Muscle layer of duodenum (tissue), 2 donors: ENCODE results near the gene SDHAF2.
"Not testable (repeated sequence)": the region's sequence is repeated elsewhere in the genome, so short reads cannot be mapped to it uniquely, and the experiment has no call there.

Source experiments
- H3K27ac ChIP-seq: one replicate; pipeline ENCODE4 v1.7.0; 2013; ENCODE audit warnings: mild to moderate bottlenecking, low read length
- H3K27me3 ChIP-seq: one replicate; pipeline ENCODE4 v1.7.0; 2013; ENCODE audit warnings: low read depth, mild to moderate bottlenecking, control low read depth, low read length
- H3K36me3 ChIP-seq, 2 donors: one replicate each; pipeline ENCODE4 v1.7.0; 2013; ENCODE audit warnings: low read length in 2 of 2, control low read depth in 1 of 2, mild to moderate bottlenecking in 1 of 2; ENCODE audit not compliant: insufficient read depth in 2 of 2, control insufficient read depth in 1 of 2
- H3K4me1 ChIP-seq, 2 donors: one replicate each; pipeline ENCODE4 v1.7.0; 2013; ENCODE audit warnings: low read length in 2 of 2, mild to moderate bottlenecking in 2 of 2, control low read depth in 1 of 2, moderate library complexity in 1 of 2; ENCODE audit not compliant: insufficient read depth in 2 of 2, control insufficient read depth in 1 of 2
- H3K4me3 ChIP-seq, 2 donors: one replicate each; pipeline ENCODE4 v1.7.0; 2013; ENCODE audit warnings: low read length in 2 of 2, low read depth in 1 of 2, mild to moderate bottlenecking in 1 of 2
- H3K9me3 ChIP-seq, 2 donors: one replicate each; pipeline ENCODE4 v1.7.0; 2013; ENCODE audit warnings: low read length in 2 of 2, control low read depth in 1 of 2, mild to moderate bottlenecking in 1 of 2; ENCODE audit not compliant: control insufficient read depth in 1 of 2
- donor health status: healthy.

SDHAF2 gene

DNA sequence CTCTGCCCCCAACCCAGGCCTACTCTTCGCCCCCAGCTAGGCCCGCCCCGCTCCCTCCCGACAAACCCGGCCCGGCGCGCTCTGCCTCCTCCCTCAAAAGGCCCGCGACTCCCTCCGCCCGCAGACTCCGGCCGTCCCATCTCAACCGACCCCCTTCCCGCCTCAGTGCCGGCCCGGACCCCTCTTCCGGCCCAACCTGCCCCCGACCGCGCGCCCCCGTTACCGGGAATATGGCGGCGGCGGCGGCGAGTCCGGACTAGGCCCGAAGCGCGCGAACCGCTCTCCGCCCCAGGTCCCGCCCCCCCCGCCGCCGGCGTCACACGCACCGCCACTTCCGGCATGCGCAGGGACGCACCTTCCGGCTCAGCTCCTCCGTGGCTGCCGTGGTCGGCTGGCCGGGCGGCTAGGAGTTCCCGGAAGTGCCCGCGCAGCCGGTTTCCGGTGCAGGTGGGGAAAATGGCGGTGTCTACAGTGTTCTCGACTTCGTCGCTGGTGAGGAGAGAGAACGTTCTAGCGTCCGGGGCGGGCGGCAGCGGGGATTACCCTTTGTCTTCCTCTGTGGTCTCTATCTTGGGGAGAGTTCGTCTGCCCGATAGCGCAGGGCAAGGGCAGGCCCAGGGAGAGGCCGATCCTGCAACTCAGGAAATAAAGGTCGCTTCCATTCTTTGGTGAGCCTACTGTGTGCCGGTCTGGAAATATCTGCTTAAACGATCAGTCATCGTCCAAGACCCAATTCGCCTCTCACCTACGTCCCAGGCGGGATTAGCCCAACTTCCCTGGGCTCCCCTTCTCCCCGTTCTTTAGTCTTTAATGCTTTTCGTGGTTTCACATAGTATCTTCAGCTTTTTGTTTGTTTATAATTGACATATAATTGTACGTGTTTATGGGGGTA is at the start of gene SDHAF2, which contains the start of gene CPSF7:
Gene SDHAF2 (plus strand): TSS at position 434 of the 892 bp plus-strand sequence. CDS start 23 bp downstream, at position 457.
Gene CPSF7 (minus strand): TSS at position 285 of the 892 bp plus-strand sequence. CDS start 740 bp downstream, outside the sequence.
- Histone ChIP-seq H3K4me3 (peak within 1 kb of the TSS; percentile 94 to 95), H3K36me3 (peaks cover 28 to 38% of the 10 kb centered on the region in 2 donors)

DNA sequence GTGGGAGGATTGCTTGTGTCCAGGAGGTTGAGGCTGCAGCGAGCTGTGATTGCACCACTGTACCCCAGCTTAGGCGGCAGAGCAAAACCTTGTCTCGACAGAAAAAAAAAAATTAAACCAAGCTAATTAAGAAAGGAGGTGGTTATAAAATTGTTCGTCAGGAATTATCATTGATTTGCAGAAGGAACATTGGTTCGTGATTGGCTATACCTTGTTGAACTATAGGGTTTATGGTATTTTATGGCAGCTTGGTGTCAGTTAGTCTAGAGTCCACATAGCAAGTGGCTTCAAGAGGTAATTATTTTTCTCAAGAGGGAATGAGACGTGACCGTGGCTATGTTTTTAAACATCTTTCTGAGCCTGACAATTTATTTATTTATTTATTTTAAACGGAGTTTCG is 49.0 kb upstream of the SDHAF2 start:
- peaks cover 0 to 4% of the 10 kb centered on the region in 2 donors for H3K4me1 ChIP-seq
- H3K27ac ChIP-seq: no peak overlapping the region
- H3K9me3 ChIP-seq: no peaks in the 10 kb centered on the region
- H3K4me3 ChIP-seq: no peak overlapping the region
- peaks cover 0 to under 1% of the 10 kb centered on the region in 2 donors for H3K36me3 ChIP-seq
- H3K27me3 ChIP-seq: no peaks in the 10 kb centered on the region

More for the DNA sequence above, at the start of gene SDHAF2, which contains the start of gene CPSF7:
- H3K27ac ChIP-seq: peak within 1 kb of the TSS; percentile 99
- no peaks in the 10 kb centered on the region for H3K9me3 ChIP-seq
- no peaks in the 10 kb centered on the region for H3K27me3 ChIP-seq
- peaks cover 18 to 42% of the 10 kb centered on the region in 2 donors for H3K4me1 ChIP-seq

DNA sequence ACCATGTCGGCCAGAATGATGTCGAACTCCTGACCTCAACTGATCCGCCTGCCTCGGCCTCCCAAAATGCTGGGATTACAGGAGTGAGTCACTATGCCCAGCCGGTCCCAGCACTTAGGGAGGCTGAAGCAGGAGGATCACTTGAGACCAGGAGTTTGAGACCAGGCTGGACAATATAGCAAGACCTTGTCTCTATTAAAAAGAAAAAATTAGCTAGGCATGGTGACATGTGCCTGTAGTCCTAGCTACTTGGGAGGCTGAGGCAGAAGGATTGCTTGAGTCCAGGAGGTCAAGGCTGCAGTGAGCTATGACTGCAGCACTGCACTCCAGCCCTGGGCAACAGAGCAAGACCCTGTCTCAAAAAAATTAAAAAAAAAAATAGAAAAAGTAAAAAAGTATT is 46.1 kb upstream of the SDHAF2 start:
- H3K4me3 ChIP-seq, H3K27ac ChIP-seq, H3K9me3 ChIP-seq, H3K36me3 ChIP-seq, H3K4me1 ChIP-seq, H3K27me3 ChIP-seq: not testable (repeated sequence)

DNA sequence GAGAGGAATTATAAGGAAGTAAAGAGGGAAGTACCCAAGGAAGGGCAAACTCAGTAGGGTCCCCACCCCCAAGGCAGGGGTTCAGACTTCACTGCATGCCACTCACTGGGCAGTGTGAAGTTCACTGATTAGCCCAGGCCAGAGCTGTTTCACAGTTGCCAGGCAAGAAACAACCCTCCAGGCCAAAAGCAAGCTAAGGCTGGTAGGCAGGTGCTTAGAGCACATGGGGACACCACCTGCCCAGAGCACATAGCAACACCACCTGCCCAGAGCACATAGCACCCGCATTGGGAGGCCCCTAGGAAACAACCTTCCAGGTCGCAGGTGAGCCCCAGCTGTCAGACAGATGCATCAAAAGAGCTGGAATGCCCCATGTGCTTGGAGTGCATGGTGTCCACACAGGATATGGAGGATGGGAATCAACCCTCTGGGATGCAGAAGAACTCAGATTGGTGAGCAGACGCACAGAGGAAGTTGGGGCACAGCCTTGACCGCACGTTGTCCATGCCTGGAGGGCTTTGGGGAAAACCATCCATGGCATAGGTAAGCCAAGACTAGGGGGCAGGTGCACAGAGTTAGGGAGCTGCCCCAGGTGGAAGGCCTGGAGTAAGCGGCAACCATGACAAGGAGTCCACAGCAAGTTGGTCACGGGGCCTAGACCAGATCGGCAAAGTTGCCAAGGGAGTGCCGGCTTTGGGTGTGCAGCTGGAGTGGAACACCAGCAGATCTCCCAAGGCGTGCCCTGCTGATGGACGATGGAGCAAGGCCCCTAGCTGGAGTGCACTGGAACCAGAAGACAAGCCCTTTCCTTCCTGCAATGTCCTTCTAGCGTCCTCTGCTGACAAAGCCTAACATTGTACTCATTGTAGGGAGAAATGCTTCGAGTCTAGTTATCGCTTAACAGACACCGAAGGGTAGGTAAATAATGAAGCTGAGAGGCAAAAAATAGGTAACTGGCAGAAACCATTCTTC is 45.4 kb upstream of the SDHAF2 start:
- no peaks in the 10 kb centered on the region for H3K9me3 ChIP-seq
- no peak overlapping the region for H3K4me3 ChIP-seq
- no peaks in the 10 kb centered on the region for H3K36me3 ChIP-seq
- H3K27me3 ChIP-seq: no peaks in the 10 kb centered on the region
- peaks cover 0 to 4% of the 10 kb centered on the region in 2 donors for H3K4me1 ChIP-seq
- no peak overlapping the region for H3K27ac ChIP-seq

DNA sequence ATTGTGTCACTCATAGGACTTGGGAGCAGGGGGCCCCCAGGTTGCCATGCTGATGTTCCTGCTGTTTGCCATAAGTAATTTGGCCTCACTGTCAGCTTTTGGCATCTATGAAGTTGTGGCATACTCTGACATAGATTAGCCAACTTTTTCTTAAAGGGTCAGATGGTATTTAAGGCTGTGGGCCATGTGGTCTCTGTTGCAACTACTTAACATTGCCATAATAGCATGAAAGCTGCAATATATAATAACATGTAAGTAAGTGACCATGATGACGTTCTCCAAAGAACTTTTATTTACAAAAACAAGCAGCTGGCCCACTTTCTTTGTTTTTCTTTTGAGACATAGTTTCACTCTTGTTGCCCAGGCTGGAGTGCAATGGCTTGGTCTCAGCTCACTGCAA is 39.8 kb upstream of the SDHAF2 start:
- peaks cover 0 to 6% of the 10 kb centered on the region in 2 donors for H3K36me3 ChIP-seq
- peaks cover 5 to 22% of the 10 kb centered on the region in 2 donors for H3K4me1 ChIP-seq
- H3K27ac ChIP-seq: no peak overlapping the region
- no peak overlapping the region for H3K4me3 ChIP-seq
- no peaks in the 10 kb centered on the region for H3K9me3 ChIP-seq
- H3K27me3 ChIP-seq: no peaks in the 10 kb centered on the region

DNA sequence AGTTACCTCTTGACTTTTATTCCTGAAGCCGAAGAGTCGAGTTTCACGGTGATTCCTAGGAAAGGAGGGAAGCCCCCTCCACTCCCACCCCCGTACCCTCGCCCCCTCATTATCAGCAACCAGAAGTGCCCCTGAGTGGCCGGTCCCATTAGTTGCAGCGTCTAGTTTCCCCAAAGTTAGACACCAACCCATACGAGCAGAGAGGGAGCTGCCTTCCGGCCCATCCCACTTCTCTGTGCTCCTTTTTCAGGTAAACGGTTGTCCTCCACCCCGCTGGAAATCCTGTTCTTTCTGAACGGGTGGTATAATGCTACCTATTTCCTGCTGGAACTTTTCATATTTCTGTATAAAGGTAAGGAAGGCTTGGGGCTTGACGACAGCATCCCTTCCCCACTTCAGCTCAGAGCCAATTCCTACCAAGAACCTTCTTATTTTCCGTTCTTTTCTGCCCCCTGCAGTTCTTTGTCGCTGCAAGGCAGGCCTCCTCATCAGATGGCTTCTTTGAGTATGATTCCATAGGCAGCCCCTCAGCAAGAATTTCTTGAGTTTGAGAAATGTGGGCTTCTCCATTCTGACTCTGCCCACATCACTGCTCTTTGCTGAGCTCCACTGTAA is 36.8 kb upstream of the SDHAF2 start:
- Histone ChIP-seq H3K36me3 (peaks cover 6 to 20% of the 10 kb centered on the region in 2 donors), H3K4me1 (peaks cover 5 to 18% of the 10 kb centered on the region in 2 donors), H3K27ac (peak overlapping the region; percentile 57), H3K4me3 (peak overlapping the region; percentile 95 to 98), H3K27me3 (no peaks in the 10 kb centered on the region), H3K9me3 (no peaks in the 10 kb centered on the region)

DNA sequence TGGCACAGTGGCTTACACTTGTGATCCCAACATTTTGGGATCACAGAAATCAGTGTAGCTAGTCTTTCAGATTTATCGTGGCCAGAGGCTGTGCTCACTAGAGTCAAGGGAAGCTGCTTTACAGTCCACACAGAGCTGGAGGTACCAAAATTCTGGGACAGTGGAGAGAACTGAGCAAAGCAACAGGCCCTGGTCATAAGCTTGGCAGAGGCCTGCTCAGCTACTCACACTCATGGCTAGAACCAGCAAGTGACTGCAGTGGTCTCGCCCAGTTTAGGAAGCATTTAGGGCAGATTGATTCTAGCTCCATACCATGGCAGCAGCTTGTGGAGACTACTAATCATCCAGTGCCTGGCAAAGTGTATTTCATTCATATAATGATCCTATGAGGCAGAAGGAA is 28.8 kb upstream of the SDHAF2 start:
- Histone ChIP-seq H3K4me3 (no peak overlapping the region), H3K27me3 (no peaks in the 10 kb centered on the region), H3K4me1 (no peaks in the 10 kb centered on the region), H3K36me3 (peaks cover 52 to 59% of the 10 kb centered on the region in 2 donors), H3K27ac (no peak overlapping the region), H3K9me3 (no peaks in the 10 kb centered on the region)

DNA sequence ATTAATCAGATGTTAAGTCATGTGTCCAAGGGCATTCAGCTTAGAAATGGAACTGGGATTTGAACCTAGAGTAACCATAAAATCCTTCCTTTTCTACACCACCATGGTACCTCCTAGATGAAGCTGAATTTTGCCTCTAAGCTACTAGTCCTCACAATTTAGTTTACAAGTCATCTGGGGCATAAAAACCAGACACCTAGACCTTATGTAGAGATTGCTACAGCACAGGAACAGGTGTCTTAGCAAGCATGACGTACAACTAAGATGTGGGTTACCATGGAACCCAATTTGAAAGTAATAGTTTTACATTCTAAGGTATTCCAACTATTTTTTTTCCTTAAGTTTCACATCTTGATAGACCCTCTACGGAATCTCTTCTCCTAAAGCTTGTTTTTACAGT is 28.4 kb upstream of the SDHAF2 start:
- Histone ChIP-seq H3K4me3 (no peak overlapping the region), H3K27ac (no peak overlapping the region), H3K36me3 (peaks cover 54 to 63% of the 10 kb centered on the region in 2 donors), H3K9me3 (no peaks in the 10 kb centered on the region), H3K4me1 (no peaks in the 10 kb centered on the region), H3K27me3 (no peaks in the 10 kb centered on the region)

DNA sequence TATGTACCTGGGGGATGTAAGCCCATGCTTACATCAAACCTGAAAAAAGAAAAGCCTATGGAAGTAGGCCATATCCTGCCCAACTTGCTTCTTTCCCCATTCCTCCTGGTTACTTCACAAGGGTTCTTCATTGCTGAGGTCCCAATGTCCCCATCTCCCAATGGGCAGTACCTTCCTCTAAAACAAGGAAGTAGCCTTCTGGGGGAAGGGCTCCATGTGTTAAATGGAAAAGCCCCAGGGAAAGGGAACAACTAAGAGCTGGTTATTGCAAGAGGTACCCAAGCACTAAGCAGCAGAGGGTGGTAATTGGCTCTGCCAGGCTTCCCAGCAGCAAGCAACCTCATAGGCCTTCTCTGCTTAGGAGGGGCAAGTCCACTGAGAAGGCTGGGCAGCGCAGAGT is 26.3 kb upstream of the SDHAF2 start:
- H3K27me3 ChIP-seq: no peaks in the 10 kb centered on the region
- H3K36me3 ChIP-seq: peaks cover 60 to 69% of the 10 kb centered on the region in 2 donors
- no peaks in the 10 kb centered on the region for H3K4me1 ChIP-seq
- H3K9me3 ChIP-seq: no peaks in the 10 kb centered on the region
- no peak overlapping the region for H3K27ac ChIP-seq
- H3K4me3 ChIP-seq: no peak overlapping the region

DNA sequence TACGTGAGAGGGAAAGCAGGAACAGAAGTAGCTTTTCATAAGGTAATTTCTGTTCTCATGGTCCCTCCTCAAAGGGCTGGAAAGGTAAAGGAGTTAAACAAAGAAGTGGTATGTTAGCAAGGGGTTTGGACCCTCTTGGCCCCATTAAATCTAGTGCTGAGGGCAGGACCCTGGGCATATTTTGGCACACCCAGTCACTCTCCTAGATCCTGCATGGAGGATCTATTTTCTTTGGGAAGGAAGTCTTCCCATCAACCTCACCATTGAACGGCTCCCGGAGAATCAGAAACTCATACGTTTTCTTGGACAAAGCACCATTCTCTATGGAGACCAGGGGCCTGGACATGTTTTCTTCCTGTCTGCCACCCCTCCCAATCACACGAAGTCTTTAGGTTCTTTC is 25.8 kb upstream of the SDHAF2 start:
- H3K4me1 ChIP-seq: no peaks in the 10 kb centered on the region
- H3K27ac ChIP-seq: no peak overlapping the region
- H3K36me3 ChIP-seq: peaks cover 58 to 73% of the 10 kb centered on the region in 2 donors

More for the DNA sequence above, 25.8 kb upstream of the SDHAF2 start:
- Histone ChIP-seq H3K27me3 (no peaks in the 10 kb centered on the region), H3K9me3 (no peaks in the 10 kb centered on the region), H3K4me3 (no peak overlapping the region)
